ENCODE measurements around the gene BCAR1.

DNA sequence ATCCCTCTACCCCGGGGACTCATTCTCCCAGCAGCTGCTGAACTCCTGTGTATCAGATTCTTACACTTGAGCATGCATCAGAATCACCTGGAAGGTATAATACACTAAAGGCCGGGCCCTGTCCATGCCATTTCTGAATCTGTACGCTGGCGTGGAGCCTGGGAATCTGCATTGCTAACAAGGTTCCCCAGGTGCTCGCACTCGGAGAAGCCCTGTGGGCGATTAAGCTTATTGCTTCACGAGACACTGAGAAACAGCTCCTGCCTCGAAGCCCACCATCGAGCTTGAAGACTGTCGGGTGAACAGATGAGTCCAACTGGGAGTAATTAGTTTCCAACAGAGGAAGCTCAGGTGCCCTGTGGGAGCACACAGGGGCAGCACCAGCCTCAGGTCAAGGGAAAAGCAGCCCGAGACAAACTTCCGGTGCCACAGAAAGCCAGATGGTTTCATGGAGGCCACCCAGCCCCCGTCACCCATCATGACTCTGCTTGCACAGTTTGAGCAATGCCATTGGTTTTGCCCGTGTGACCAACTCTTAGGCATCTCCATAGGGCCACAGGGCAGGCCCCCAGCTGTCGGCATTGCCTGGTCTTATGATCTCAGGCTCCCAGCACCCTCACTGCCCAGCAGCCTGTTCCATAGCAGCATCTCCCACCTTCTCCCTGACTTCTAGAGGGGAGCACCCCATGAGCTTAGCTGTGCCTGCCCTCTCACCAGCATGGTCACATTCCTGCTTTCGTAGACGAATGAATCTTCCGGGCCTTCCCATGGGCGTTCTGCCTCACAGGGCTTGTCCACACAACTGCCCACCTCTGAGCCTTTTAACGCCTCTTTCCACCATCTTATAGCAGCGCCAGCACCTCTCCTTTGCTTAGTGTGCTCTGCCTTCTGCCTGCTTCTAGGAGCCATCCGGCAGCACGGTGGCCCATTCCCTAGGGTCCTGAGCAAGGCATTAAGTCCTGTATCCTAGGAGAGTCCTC is 55.3 kb downstream of the BCAR1 start:
- no peak for TF ChIP-seq POLR2AphosphoS5 (IDR thresholded peaks at IDR 0.05; ENCODE audit: borderline replicate concordance, low read depth, low read length)
- no peak for TF ChIP-seq FOXP2 (optimal IDR thresholded peaks at IDR 0.05; ENCODE audit: control extremely low read depth, extremely low read length, insufficient read depth)
- TF ChIP-seq EZH2 (IDR thresholded peaks at IDR 0.05), result no peak
